Nucleus accumbens (tissue), 56 donors: Measurements from ENCODE around the gene POLDIP2.

Experiments used
- DNase-seq, 56 donors: peaks; one replicate each; lab custom pipeline; 2025; lab: John Stamatoyannopoulos, UW

POLDIP2 gene

GRCh38 chr17:28357061-28357900 lies at the start of gene POLDIP2:
POLDIP2 (minus strand) TSS chr17:28357527; CDS start chr17:28357448, 79 bp downstream.
- peak in 55 of 56 donors; percentile 59 to 98 (median 93) for DNase-seq

- DNase-seq, result peak in 11 of 56 donors; percentile 17 to 54 (median 33)
Observed at GRCh38 chr17:28406473-28406814, 49.1 kb upstream of the POLDIP2 start.

- DNase-seq, result peak in 44 of 56 donors; percentile 19 to 74 (median 47)
Observed at GRCh38 chr17:28405632-28406472, 48.5 kb upstream of the POLDIP2 start, which contains the start of gene SLC46A1. SLC46A1 (minus strand) TSS chr17:28406212; CDS start chr17:28406114, 98 bp downstream.

- DNase-seq, result peak in 11 of 56 donors; percentile 15 to 35 (median 24)
Observed at GRCh38 chr17:28404812-28405570, 47.7 kb upstream of the POLDIP2 start.

- DNase-seq, result no peak
Observed at GRCh38 chr17:28404461-28404811, 47.1 kb upstream of the POLDIP2 start.

- no peak for DNase-seq
Observed at GRCh38 chr17:28404007-28404406, 46.7 kb upstream of the POLDIP2 start.

GRCh38 chr17:28402844-28403243 lies 45.5 kb upstream of the POLDIP2 start:
- DNase-seq, result no peak

- no peak for DNase-seq
Observed at GRCh38 chr17:28402224-28402630, 44.9 kb upstream of the POLDIP2 start.

GRCh38 chr17:28399808-28400207 lies 42.5 kb upstream of the POLDIP2 start:
- no peak for DNase-seq

GRCh38 chr17:28398280-28398981 lies 41.1 kb upstream of the POLDIP2 start:
- DNase-seq, result no peak

GRCh38 chr17:28397687-28398279 lies 40.5 kb upstream of the POLDIP2 start:
- no peak for DNase-seq

- no peak for DNase-seq
Observed at GRCh38 chr17:28397275-28397674, 39.9 kb upstream of the POLDIP2 start.

GRCh38 chr17:28396635-28397239 lies 39.4 kb upstream of the POLDIP2 start:
- no peak for DNase-seq

GRCh38 chr17:28395968-28396367 lies 38.6 kb upstream of the POLDIP2 start:
- DNase-seq, result no peak

- DNase-seq, result no peak
Observed at GRCh38 chr17:28395426-28395825, 38.1 kb upstream of the POLDIP2 start.

GRCh38 chr17:28394337-28395116 lies 37.2 kb upstream of the POLDIP2 start:
- no peak for DNase-seq

GRCh38 chr17:28392491-28392890 lies 35.2 kb upstream of the POLDIP2 start:
- DNase-seq, result no peak

- no peak for DNase-seq
Observed at GRCh38 chr17:28391401-28391800, 34.1 kb upstream of the POLDIP2 start.
